Measurements from ENCODE around the gene PHYKPL.
A peak's percentile ranks its signal among the peaks of the same experiment; 100 is the strongest.
"Not testable (repeated sequence)": the region's sequence is repeated elsewhere in the genome, so short reads cannot be mapped to it uniquely, and the experiment has no call there.

The PHYKPL gene

GRCh38 chr5:178201221-178201926, 31.2 kb downstream of the PHYKPL start:
- Mint-ChIP-seq H3K27ac (peak overlapping the region in 1 of 3 experiments; percentile 74), H3K27me3 (ENCODE audit: low read depth) (peaks cover 7% of the 10 kb centered on the region), H3K36me3 (ENCODE audit: low read depth) (peaks cover 14% of the 10 kb centered on the region), H3K4me1 (peaks cover 20% of the 10 kb centered on the region), H3K9me3 (no peaks in the 10 kb centered on the region), H3K4me3 (peak overlapping the region; percentile 33 to 78 (median 73))
- no peak for TF ChIP-seq CTCF (IDR thresholded peaks at IDR 0.05; ENCODE audit: unreplicated experiment in 3 of 3)

- peaks cover 3% of the 10 kb centered on the region for H3K36me3 Mint-ChIP-seq (ENCODE audit: low read depth)
- H3K9me3 Mint-ChIP-seq: no peaks in the 10 kb centered on the region
- peaks cover 10% of the 10 kb centered on the region for H3K4me1 Mint-ChIP-seq
Observed at GRCh38 chr5:178199581-178200434, 32.8 kb downstream of the PHYKPL start.

GRCh38 chr5:178198706-178199105, 33.9 kb downstream of the PHYKPL start:
- Mint-ChIP-seq H3K9me3 (no peaks in the 10 kb centered on the region), H3K4me1 (peaks cover 6% of the 10 kb centered on the region), H3K27me3 (ENCODE audit: low read depth) (peaks cover 18% of the 10 kb centered on the region), H3K27ac (no peak overlapping the region), H3K36me3 (ENCODE audit: low read depth) (no peaks in the 10 kb centered on the region), H3K4me3 (no peak overlapping the region)
- no peak for TF ChIP-seq CTCF (IDR thresholded peaks at IDR 0.05; ENCODE audit: unreplicated experiment in 3 of 3)

More at GRCh38 chr5:178199581-178200434, 32.8 kb downstream of the PHYKPL start:
- H3K27ac Mint-ChIP-seq: peak overlapping the region; percentile 1 to 27 (median 4)
- TF ChIP-seq CTCF (IDR thresholded peaks at IDR 0.05; ENCODE audit: unreplicated experiment in 3 of 3): no peak
- peak overlapping the region in 1 of 3 experiments; percentile 24 for H3K4me3 Mint-ChIP-seq
- peaks cover 15% of the 10 kb centered on the region for H3K27me3 Mint-ChIP-seq (ENCODE audit: low read depth)

GRCh38 chr5:178198151-178198550, 34.5 kb downstream of the PHYKPL start:
- not testable (repeated sequence) for H3K36me3 Mint-ChIP-seq (ENCODE audit: low read depth); H3K4me1 Mint-ChIP-seq; H3K9me3 Mint-ChIP-seq; H3K27ac Mint-ChIP-seq; H3K4me3 Mint-ChIP-seq
- H3K27me3 Mint-ChIP-seq (ENCODE audit: low read depth): peaks cover 18% of the 10 kb centered on the region

GRCh38 chr5:178196986-178197385, 35.6 kb downstream of the PHYKPL start:
- Mint-ChIP-seq H3K36me3 (ENCODE audit: low read depth) (no peaks in the 10 kb centered on the region), H3K9me3 (peaks cover 5% of the 10 kb centered on the region), H3K27ac (no peak overlapping the region), H3K4me3 (no peak overlapping the region), H3K27me3 (ENCODE audit: low read depth) (peaks cover 18% of the 10 kb centered on the region), H3K4me1 (peaks cover 10% of the 10 kb centered on the region)
- peak in 1 of 3 experiments; percentile 13 for TF ChIP-seq CTCF (IDR thresholded peaks at IDR 0.05; ENCODE audit: unreplicated experiment in 3 of 3)

GRCh38 chr5:178196281-178196812, 36.3 kb downstream of the PHYKPL start:
- H3K9me3 Mint-ChIP-seq: peaks cover 5% of the 10 kb centered on the region
- H3K27ac Mint-ChIP-seq: no peak overlapping the region
- TF ChIP-seq CTCF (IDR thresholded peaks at IDR 0.05; ENCODE audit: unreplicated experiment in 3 of 3): no peak
- peaks cover 10% of the 10 kb centered on the region for H3K4me1 Mint-ChIP-seq
- H3K4me3 Mint-ChIP-seq: no peak overlapping the region
- H3K36me3 Mint-ChIP-seq (ENCODE audit: low read depth): no peaks in the 10 kb centered on the region
- H3K27me3 Mint-ChIP-seq (ENCODE audit: low read depth): peaks cover 18% of the 10 kb centered on the region
